SIG-M5 treated with dmso at 0.1 percent for 504 hours (cell line): ENCODE data around the gene SLC9A7.
"Not testable (repeated sequence)": the region's sequence is repeated elsewhere in the genome, so short reads cannot be mapped to it uniquely, and the experiment has no call there.

Experiments used
- DNase-seq: peaks from one replicate; lab custom pipeline; 2025; ENCODE audit not compliant: unreplicated experiment; lab: John Stamatoyannopoulos, UW

SLC9A7 gene

GRCh38 chrX:46754586-46755061 is 4.3 kb downstream of the SLC9A7 start:
- DNase-seq: no peak

GRCh38 chrX:46754036-46754435 is 4.9 kb downstream of the SLC9A7 start:
- DNase-seq: no peak

GRCh38 chrX:46750889-46751288 is 8.0 kb downstream of the SLC9A7 start:
- no peak for DNase-seq

GRCh38 chrX:46744009-46744408 is 14.9 kb downstream of the SLC9A7 start:
- no peak for DNase-seq

- no peak for DNase-seq
Measured at GRCh38 chrX:46743046-46743445, 15.9 kb downstream of the SLC9A7 start.

GRCh38 chrX:46739736-46740135 is 19.2 kb downstream of the SLC9A7 start:
- no peak for DNase-seq

GRCh38 chrX:46737462-46737861 is 21.5 kb downstream of the SLC9A7 start:
- DNase-seq: no peak

- DNase-seq: no peak
Measured at GRCh38 chrX:46737041-46737440, 21.9 kb downstream of the SLC9A7 start.

- no peak for DNase-seq
Measured at GRCh38 chrX:46735622-46736021, 23.3 kb downstream of the SLC9A7 start.

- no peak for DNase-seq
Measured at GRCh38 chrX:46733226-46733625, 25.7 kb downstream of the SLC9A7 start.

- no peak for DNase-seq
Measured at GRCh38 chrX:46730765-46731164, 28.2 kb downstream of the SLC9A7 start.

- no peak for DNase-seq
Measured at GRCh38 chrX:46727441-46727840, 31.5 kb downstream of the SLC9A7 start.

- not testable (repeated sequence) for DNase-seq
Measured at GRCh38 chrX:46723569-46723927, 35.4 kb downstream of the SLC9A7 start.

- no peak for DNase-seq
Measured at GRCh38 chrX:46722742-46723568, 36.0 kb downstream of the SLC9A7 start.

GRCh38 chrX:46716796-46717195 is 42.1 kb downstream of the SLC9A7 start:
- DNase-seq: no peak

- DNase-seq: no peak
Measured at GRCh38 chrX:46715997-46716396, 42.9 kb downstream of the SLC9A7 start.

GRCh38 chrX:46715530-46715929 is 43.4 kb downstream of the SLC9A7 start:
- no peak for DNase-seq

GRCh38 chrX:46713672-46714490 is 45.0 kb downstream of the SLC9A7 start:
- DNase-seq: no peak

- peak; percentile 14 for DNase-seq
Measured at GRCh38 chrX:46712764-46713163, 46.2 kb downstream of the SLC9A7 start.

GRCh38 chrX:46710927-46711623 is 47.8 kb downstream of the SLC9A7 start:
- DNase-seq: no peak

- no peak for DNase-seq
Measured at GRCh38 chrX:46710425-46710824, 48.5 kb downstream of the SLC9A7 start.
